HepG2 (cell line): ENCODE measurements around the gene P2RX3. TPM values are rescaled to one million over a fixed set of nuclear protein-coding genes. Genes with fewer than 3 reads are reported as not detected.
A peak's percentile ranks its signal among the peaks of the same experiment; 100 is the strongest.

Experiments used
- ATAC-seq: fragments of 200-7000 bp; cut with Tn5 transposase; 3 replicates; pipeline ENCODE4 v1.9.1; 2020; ENCODE audit warnings: mild to moderate bottlenecking, moderate library complexity
- BruUV-seq: library from RNA; stranded (reverse); fragments of 400-500 nt; replicated peaks from 2 replicates; lab custom pipeline; 2021; lab: Mats Ljungman, UMichigan
- CTCF ChIA-PET: fragments of 300-600 bp; formaldehyde crosslinking; extraction: SDS; loops from one replicate; lab custom pipeline; 2021; ENCODE audit warnings: low total read pairs, inconsistent platforms, low intra/inter-chr PET ratio; lab: Yijun Ruan, JAX
- POLR2A ChIA-PET: fragments of 350-600 bp; sonication (Branson Sonifier 250); formaldehyde crosslinking; loops from one replicate; lab custom pipeline; 2020; ENCODE audit warnings: antibody characterized with exemption, inconsistent platforms; lab: Yijun Ruan, JAX
- DNase-seq: peaks from one replicate; pipeline ENCODE4 v3.0.0-alpha.2; 2015; ENCODE audit warnings: low spot score
- FAIRE-seq: peaks from 3 replicates; lab custom pipeline; 2011; peaks lifted over from hg19 to GRCh38; lab: Jason Lieb, UNC
- H2AFZ ChIP-seq: one replicate; pipeline ENCODE4 v1.6.1; 2011; ENCODE audit warnings: low read length, inconsistent platforms
- H3K27ac ChIP-seq: fragments of 300-600 bp; 3 replicates; pipeline ENCODE4 v1.8.0; 2011; ENCODE audit warnings: mixed run types, mild to moderate bottlenecking, mixed read lengths, low read length, inconsistent platforms; ENCODE audit not compliant: insufficient read depth; ENCODE audit errors: extremely low read length
- H3K27me3 ChIP-seq, 2 experiments: fragments of 200-600 bp in 1 of 2; 2 replicates in 1 of 2; 3 replicates in 1 of 2; pipeline versions ENCODE4 v1.6.0 to v1.8.0; 2011; ENCODE audit warnings: low read length in 2 of 2, mild to moderate bottlenecking in 2 of 2, moderate library complexity in 2 of 2, inconsistent platforms in 1 of 2; ENCODE audit not compliant: insufficient read depth in 2 of 2, control insufficient read depth in 1 of 2
- H3K36me3 ChIP-seq, 2 experiments: fragments of 200-600 bp in 1 of 2; replicated peaks in 1 of 2; 2 replicates in 1 of 2; 3 replicates in 1 of 2; pipeline versions ENCODE4 v1.5.1 to v1.8.0; 2011; ENCODE audit warnings: low read length in 2 of 2, inconsistent platforms in 1 of 2; ENCODE audit not compliant: insufficient read depth in 2 of 2, control insufficient read depth in 1 of 2
- H3K4me1 ChIP-seq: 2 replicates; pipeline ENCODE4 v1.5.1; 2012; ENCODE audit warnings: low read length, inconsistent platforms; ENCODE audit not compliant: insufficient read depth
- H3K4me2 ChIP-seq: 2 replicates; pipeline ENCODE4 v1.6.0; 2011; ENCODE audit warnings: low read depth, low read length, inconsistent platforms
- H3K4me3 ChIP-seq, 3 experiments: fragments of 200-600 bp in 1 of 3; sonication (generic), shearing (Covaris generic) in 1 of 3; replicated peaks in 1 of 3; 2 replicates each; pipeline ENCODE4 v1.5.1; 2011 to 2016; ENCODE audit warnings: low read length in 3 of 3, inconsistent platforms in 2 of 3, low read depth in 2 of 3, mild to moderate bottlenecking in 2 of 3, control low read depth in 1 of 3, mixed read lengths in 1 of 3; ENCODE audit not compliant: insufficient read depth in 1 of 3
- H3K79me2 ChIP-seq: one replicate; pipeline ENCODE4 v1.6.1; 2011; ENCODE audit warnings: low read length, inconsistent platforms; ENCODE audit not compliant: insufficient read depth
- H3K9ac ChIP-seq: 2 replicates; pipeline ENCODE4 v1.6.0; 2011; ENCODE audit warnings: mild to moderate bottlenecking, low read depth, low read length, inconsistent platforms; ENCODE audit not compliant: insufficient read depth
- H3K9me3 ChIP-seq: 2 replicates; pipeline ENCODE4 v1.5.1; 2012; ENCODE audit warnings: mild to moderate bottlenecking, low read length
- H4K20me1 ChIP-seq: 2 replicates; pipeline ENCODE4 v1.6.0; 2011; ENCODE audit warnings: inconsistent platforms, mild to moderate bottlenecking, low read length, moderate library complexity; ENCODE audit not compliant: insufficient read depth
- CHD4 ChIP-seq: fragments of 200-600 bp; sonication (generic); IDR thresholded peaks from 2 replicates; pipeline ENCODE4 v1.7.0; 2017; ENCODE audit warnings: mild to moderate bottlenecking, low read length, borderline replicate concordance
- KLF11 ChIP-seq: IDR thresholded peaks from 2 replicates; pipeline ENCODE4 v1.6.1; 2016; ENCODE audit warnings: missing compliant biosample characterization
- MATR3 ChIP-seq: sonication (generic); formaldehyde crosslinking; IDR thresholded peaks from 2 replicates; pipeline ENCODE4 v1.4.0; 2020; ENCODE audit warnings: missing genetic modification reagents
- NCOA2 ChIP-seq: sonication (generic); formaldehyde crosslinking; IDR thresholded peaks from 2 replicates; pipeline ENCODE4 v1.8.0; 2022; ENCODE audit warnings: inconsistent platforms
- NFIB ChIP-seq: sonication (generic); formaldehyde crosslinking; IDR thresholded peaks from 2 replicates; pipeline ENCODE4 v1.9.0; 2021; ENCODE audit warnings: missing genetic modification reagents, mild to moderate bottlenecking, borderline replicate concordance
- PPARG ChIP-seq: conservative IDR thresholded peaks from 2 replicates; pipeline ENCODE4 v1.6.1; 2016; ENCODE audit warnings: missing biosample characterization, missing genetic modification reagents
- SP4 ChIP-seq: sonication (generic); formaldehyde crosslinking; IDR thresholded peaks from 2 replicates; pipeline ENCODE4 v1.8.1; 2023; ENCODE audit warnings: mild to moderate bottlenecking, missing genetic modification reagents
- TOE1 ChIP-seq: sonication (generic); formaldehyde crosslinking; IDR thresholded peaks from 2 replicates; pipeline ENCODE4 v1.4.0; 2020; ENCODE audit warnings: mild to moderate bottlenecking, missing genetic modification reagents
- ZNF329 ChIP-seq: sonication (generic); formaldehyde crosslinking; IDR thresholded peaks from 2 replicates; pipeline ENCODE4 v1.9.0; 2021; ENCODE audit warnings: low read depth, mild to moderate bottlenecking, missing genetic modification reagents
- ZNF460 ChIP-seq: sonication (generic); formaldehyde crosslinking; IDR thresholded peaks from 2 replicates; pipeline ENCODE4 v1.5.1; 2020; ENCODE audit warnings: missing genetic modification reagents, mild to moderate bottlenecking, borderline replicate concordance
- ZNF564 ChIP-seq: sonication (generic); formaldehyde crosslinking; IDR thresholded peaks from 2 replicates; pipeline ENCODE4 v1.8.1; 2023; ENCODE audit warnings: mild to moderate bottlenecking, missing genetic modification reagents
- ZSCAN25 ChIP-seq: sonication (generic); formaldehyde crosslinking; IDR thresholded peaks from 2 replicates; pipeline ENCODE4 v1.8.0; 2022; ENCODE audit warnings: mild to moderate bottlenecking, missing genetic modification reagents
- ZSCAN30 ChIP-seq: sonication (generic); formaldehyde crosslinking; IDR thresholded peaks from 2 replicates; pipeline ENCODE4 v1.5.0; 2020; ENCODE audit warnings: mild to moderate bottlenecking, missing genetic modification reagents
- in situ Hi-C: cut with HindIII; loops from 2 replicates; pipeline ENCODE4 v1.10.0; 2017; ENCODE audit warnings: low pct_unique_long_range_greater_than_20kb; ENCODE audit not compliant: extremely low pct_ligation_motif_present
- intact Hi-C: fragments of 100-400 bp; cut with micrococcal nuclease; formaldehyde crosslinking; loops from one replicate; pipeline ENCODE4 v1.10.0; 2022; ENCODE audit not compliant: unreplicated experiment
- polyA plus RNA-seq, 8 experiments: library from polyadenylated mRNA; depleted of rRNA in 3 of 8; stranded (reverse) in 7 of 8; unstranded in 1 of 8; fragments of >200 nt; fragmentation: Illumina TruSeq in 4 of 8; extraction: Trizol in 4 of 8; gene quantifications; 2 replicates each; pipeline versions ENCODE4 v1.2.1 to v1.2.3, GENCODE V29; 2011 to 2016; ENCODE audit warnings: low read depth in 4 of 8, missing spikeins in 1 of 8, mixed read lengths in 1 of 8; ENCODE audit not compliant: insufficient read depth in 1 of 8
- total RNA-seq, 5 experiments: library from RNA; depleted of rRNA; stranded (reverse); fragments of >200 nt; fragmentation: Illumina TruSeq; extraction: Trizol; gene quantifications; 2 replicates each; pipeline ENCODE4 v1.2.3, GENCODE V29; 2016; ENCODE audit warnings: low read depth in 1 of 5
- TF ChIP-seq, protein P1 (sequence below): IDR thresholded peaks from 2 replicates; pipeline ENCODE4 v1.6.1; 2012; ENCODE audit warnings: low read length, improper control_type of control experiment
- TF ChIP-seq, protein P2 (sequence below): sonication (generic); formaldehyde crosslinking; IDR thresholded peaks from 2 replicates; pipeline ENCODE4 v1.4.0; 2020; ENCODE audit warnings: mild to moderate bottlenecking, missing genetic modification reagents
- TF ChIP-seq, protein P3 (sequence below): sonication (generic); formaldehyde crosslinking; IDR thresholded peaks from 2 replicates; pipeline ENCODE4 v1.5.1; 2020; ENCODE audit warnings: missing genetic modification reagents, mild to moderate bottlenecking, borderline replicate concordance

The P2RX3 gene
- total and polyA plus RNA-seq, 2 of the 13 experiments (the other 11 are each of a cell fraction or from before 2014, with no cell fraction given) = 0.08 TPM; not detected in 1

DNA sequence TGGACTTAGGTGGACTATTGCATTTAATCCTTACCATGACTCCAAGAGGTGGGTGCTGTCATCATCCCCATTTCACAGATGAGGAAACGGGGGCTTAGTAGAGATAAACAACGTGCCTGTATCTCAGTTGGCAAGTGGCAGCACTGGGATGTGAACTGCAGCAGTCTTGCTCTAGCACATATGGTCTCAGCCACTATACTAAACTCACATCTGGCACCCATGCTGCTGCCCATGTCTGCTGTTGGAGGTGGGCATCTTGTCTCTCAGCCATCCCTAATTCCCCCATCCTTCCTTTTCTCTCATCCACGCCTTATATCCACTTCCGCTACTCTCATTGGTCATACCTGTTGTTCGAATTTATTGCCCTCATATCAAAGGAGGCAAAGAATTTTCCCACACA, 39.0 kb downstream of the P2RX3 start (continued):
- TF ChIP-seq, protein P1, sequence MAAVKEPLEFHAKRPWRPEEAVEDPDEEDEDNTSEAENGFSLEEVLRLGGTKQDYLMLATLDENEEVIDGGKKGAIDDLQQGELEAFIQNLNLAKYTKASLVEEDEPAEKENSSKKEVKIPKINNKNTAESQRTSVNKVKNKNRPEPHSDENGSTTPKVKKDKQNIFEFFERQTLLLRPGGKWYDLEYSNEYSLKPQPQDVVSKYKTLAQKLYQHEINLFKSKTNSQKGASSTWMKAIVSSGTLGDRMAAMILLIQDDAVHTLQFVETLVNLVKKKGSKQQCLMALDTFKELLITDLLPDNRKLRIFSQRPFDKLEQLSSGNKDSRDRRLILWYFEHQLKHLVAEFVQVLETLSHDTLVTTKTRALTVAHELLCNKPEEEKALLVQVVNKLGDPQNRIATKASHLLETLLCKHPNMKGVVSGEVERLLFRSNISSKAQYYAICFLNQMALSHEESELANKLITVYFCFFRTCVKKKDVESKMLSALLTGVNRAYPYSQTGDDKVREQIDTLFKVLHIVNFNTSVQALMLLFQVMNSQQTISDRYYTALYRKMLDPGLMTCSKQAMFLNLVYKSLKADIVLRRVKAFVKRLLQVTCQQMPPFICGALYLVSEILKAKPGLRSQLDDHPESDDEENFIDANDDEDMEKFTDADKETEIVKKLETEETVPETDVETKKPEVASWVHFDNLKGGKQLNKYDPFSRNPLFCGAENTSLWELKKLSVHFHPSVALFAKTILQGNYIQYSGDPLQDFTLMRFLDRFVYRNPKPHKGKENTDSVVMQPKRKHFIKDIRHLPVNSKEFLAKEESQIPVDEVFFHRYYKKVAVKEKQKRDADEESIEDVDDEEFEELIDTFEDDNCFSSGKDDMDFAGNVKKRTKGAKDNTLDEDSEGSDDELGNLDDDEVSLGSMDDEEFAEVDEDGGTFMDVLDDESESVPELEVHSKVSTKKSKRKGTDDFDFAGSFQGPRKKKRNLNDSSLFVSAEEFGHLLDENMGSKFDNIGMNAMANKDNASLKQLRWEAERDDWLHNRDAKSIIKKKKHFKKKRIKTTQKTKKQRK = no peak
- no peak for TF ChIP-seq ZSCAN25 (CRISPR knock-in tag)
- TF ChIP-seq ZSCAN30 (CRISPR knock-in tag) = no peak
- TF ChIP-seq KLF11 (CRISPR knock-in tag) = no peak

DNA sequence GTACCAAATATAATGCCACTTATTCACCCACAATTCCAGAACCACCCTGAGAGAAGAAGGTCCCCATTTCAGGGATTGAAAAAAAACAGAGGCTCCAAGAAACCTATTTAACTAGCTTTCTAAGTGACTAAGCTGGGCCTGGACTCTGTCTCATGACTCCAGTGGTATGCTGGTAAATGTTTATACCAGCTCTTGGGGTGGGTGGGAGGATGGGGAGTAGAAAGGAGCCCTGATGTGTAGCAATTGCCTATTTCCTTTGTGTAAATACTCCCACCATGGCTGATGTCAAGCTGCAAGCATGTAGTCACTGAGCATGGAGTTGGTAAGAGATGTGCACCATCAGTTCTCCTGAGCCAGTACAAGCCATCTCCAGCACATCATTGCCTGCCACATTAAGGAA, 40.0 kb downstream of the P2RX3 start:
- TF ChIP-seq SP4 (CRISPR knock-in tag) = no peak
- TF ChIP-seq ZNF460 = no peak
- TF ChIP-seq, protein P2, sequence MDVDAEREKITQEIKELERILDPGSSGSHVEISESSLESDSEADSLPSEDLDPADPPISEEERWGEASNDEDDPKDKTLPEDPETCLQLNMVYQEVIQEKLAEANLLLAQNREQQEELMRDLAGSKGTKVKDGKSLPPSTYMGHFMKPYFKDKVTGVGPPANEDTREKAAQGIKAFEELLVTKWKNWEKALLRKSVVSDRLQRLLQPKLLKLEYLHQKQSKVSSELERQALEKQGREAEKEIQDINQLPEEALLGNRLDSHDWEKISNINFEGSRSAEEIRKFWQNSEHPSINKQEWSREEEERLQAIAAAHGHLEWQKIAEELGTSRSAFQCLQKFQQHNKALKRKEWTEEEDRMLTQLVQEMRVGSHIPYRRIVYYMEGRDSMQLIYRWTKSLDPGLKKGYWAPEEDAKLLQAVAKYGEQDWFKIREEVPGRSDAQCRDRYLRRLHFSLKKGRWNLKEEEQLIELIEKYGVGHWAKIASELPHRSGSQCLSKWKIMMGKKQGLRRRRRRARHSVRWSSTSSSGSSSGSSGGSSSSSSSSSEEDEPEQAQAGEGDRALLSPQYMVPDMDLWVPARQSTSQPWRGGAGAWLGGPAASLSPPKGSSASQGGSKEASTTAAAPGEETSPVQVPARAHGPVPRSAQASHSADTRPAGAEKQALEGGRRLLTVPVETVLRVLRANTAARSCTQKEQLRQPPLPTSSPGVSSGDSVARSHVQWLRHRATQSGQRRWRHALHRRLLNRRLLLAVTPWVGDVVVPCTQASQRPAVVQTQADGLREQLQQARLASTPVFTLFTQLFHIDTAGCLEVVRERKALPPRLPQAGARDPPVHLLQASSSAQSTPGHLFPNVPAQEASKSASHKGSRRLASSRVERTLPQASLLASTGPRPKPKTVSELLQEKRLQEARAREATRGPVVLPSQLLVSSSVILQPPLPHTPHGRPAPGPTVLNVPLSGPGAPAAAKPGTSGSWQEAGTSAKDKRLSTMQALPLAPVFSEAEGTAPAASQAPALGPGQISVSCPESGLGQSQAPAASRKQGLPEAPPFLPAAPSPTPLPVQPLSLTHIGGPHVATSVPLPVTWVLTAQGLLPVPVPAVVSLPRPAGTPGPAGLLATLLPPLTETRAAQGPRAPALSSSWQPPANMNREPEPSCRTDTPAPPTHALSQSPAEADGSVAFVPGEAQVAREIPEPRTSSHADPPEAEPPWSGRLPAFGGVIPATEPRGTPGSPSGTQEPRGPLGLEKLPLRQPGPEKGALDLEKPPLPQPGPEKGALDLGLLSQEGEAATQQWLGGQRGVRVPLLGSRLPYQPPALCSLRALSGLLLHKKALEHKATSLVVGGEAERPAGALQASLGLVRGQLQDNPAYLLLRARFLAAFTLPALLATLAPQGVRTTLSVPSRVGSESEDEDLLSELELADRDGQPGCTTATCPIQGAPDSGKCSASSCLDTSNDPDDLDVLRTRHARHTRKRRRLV (CRISPR knock-in tag) = no peak
- TF ChIP-seq CHD4 = no peak
- TF ChIP-seq TOE1 = no peak
- no peak for TF ChIP-seq PPARG (CRISPR knock-in tag)
- no peak for TF ChIP-seq ZNF564 (CRISPR knock-in tag)
- no peak for TF ChIP-seq MATR3 (CRISPR knock-in tag)
- TF ChIP-seq, protein P3, sequence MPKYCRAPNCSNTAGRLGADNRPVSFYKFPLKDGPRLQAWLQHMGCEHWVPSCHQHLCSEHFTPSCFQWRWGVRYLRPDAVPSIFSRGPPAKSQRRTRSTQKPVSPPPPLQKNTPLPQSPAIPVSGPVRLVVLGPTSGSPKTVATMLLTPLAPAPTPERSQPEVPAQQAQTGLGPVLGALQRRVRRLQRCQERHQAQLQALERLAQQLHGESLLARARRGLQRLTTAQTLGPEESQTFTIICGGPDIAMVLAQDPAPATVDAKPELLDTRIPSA = no peak
- TF ChIP-seq NCOA2 (CRISPR knock-in tag) = no peak
- TF ChIP-seq NFIB (CRISPR knock-in tag) = no peak
- TF ChIP-seq ZNF329 (CRISPR knock-in tag) = no peak
- Histone ChIP-seq H3K27ac (no peak overlapping the region), H3K79me2 (no peaks in the 10 kb centered on the region), H3K9me3 (no peaks in the 10 kb centered on the region), H3K27me3 (no peaks in the 10 kb centered on the region; a peak in 1 of 5 replicates), H2AFZ (no peak overlapping the region), H3K36me3 (no peaks in the 10 kb centered on the region), H3K4me1 (peaks cover 13% of the 10 kb centered on the region), H3K4me2 (no peak overlapping the region), H4K20me1 (no peaks in the 10 kb centered on the region), H3K9ac (no peak overlapping the region), H3K4me3 (no peak overlapping the region)
- in situ Hi-C loops (no loop called here), intact Hi-C loops (no loop called here)
- ChIA-PET CTCF (no interaction called here), POLR2A (interaction anchor here (0.9 kb wide), 1 partner anchor 42 kb away, joined by 4 read pairs; the partner anchor contains the start of gene SSRP1)
- DNase-seq = peak; percentile 21
- FAIRE-seq = no peak
- BruUV-seq = no TSS peak
- ATAC-seq = peak; percentile 54; the same call in 2 of the 3 replicates
